Ovary (tissue), 3 donors: ENCODE results near the gene ANKLE1.

Source experiments
- EP300 ChIP-seq: sonication (generic); formaldehyde crosslinking; IDR thresholded peaks from one replicate; pipeline ENCODE4 v1.6.1; 2017; ENCODE audit warnings: antibody characterized with exemption
- TF ChIP-seq, protein P1 (sequence below), 3 donors: fragments of 450-650 bp in 2 of 3; fragments of 200-600 bp in 1 of 3; IDR thresholded peaks; one replicate each; pipeline versions ENCODE4 v1.5.1 to v1.8.0; 2016 to 2022; ENCODE audit warnings: antibody characterized with exemption in 3 of 3, mild to moderate bottlenecking in 1 of 3
- donor health status: DM: no; HTN: no; CAD: no.

DNA sequence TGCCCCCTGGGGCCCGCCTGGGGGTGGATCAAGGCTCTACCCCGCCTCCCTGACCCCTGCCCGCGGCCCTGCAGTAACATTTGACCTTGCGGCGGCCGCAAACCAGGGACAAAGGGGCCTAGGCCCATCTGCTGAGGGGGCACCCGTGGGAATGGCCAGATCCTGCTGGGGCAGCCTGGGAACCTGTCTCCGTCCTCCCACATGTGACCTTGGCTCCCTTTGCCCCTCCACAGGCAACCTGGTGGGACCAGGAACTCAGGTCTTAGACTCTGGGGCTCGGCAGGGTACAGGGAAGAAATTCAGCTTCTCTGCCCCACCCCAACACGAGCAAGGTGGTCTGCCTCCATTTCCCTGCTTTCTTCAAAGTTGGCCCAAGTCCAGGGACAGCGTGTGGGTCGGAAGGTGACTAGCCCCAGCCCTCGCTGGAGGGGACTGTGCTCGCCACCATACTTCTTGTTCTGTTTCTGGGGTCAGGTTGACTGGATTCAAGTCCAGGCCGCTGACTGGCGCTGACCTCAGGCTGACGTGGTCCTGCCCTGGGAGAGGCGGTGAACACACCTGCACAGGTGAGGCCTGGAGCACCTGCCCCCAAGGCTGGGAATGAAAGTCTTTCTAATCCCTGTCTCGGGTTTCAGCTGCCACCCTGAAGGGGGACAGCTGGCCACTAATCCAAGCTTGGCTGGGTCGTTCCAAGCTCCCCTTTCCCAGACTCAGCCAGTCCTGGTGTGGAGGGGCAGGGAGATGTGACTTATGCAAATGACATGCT lies 33.5 kb upstream of the ANKLE1 start:
- TF ChIP-seq, protein P1, sequence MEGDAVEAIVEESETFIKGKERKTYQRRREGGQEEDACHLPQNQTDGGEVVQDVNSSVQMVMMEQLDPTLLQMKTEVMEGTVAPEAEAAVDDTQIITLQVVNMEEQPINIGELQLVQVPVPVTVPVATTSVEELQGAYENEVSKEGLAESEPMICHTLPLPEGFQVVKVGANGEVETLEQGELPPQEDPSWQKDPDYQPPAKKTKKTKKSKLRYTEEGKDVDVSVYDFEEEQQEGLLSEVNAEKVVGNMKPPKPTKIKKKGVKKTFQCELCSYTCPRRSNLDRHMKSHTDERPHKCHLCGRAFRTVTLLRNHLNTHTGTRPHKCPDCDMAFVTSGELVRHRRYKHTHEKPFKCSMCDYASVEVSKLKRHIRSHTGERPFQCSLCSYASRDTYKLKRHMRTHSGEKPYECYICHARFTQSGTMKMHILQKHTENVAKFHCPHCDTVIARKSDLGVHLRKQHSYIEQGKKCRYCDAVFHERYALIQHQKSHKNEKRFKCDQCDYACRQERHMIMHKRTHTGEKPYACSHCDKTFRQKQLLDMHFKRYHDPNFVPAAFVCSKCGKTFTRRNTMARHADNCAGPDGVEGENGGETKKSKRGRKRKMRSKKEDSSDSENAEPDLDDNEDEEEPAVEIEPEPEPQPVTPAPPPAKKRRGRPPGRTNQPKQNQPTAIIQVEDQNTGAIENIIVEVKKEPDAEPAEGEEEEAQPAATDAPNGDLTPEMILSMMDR (IDR thresholded peaks at IDR 0.05), result no peak
- no peak for TF ChIP-seq EP300
